GM12892 (cell line): ENCODE data around the gene BIRC2.

Experiments used
- POLR2A ChIP-seq: IDR thresholded peaks from 2 replicates; pipeline ENCODE4 v1.6.1; 2011; ENCODE audit warnings: low read depth, low read length, control low read depth
- POLR2AphosphoS5 ChIP-seq: IDR thresholded peaks from 2 replicates; pipeline ENCODE4 v1.6.1; 2011; ENCODE audit warnings: low read depth, low read length, control low read depth
- TAF1 ChIP-seq: IDR thresholded peaks from 2 replicates; pipeline ENCODE4 v1.6.1; 2011; ENCODE audit warnings: low read depth, mild to moderate bottlenecking, control low read depth, low read length, borderline replicate concordance

- TF ChIP-seq POLR2A (no peak), TAF1 (no peak), POLR2AphosphoS5 (no peak)
Observed at GRCh38 chr11:102328748-102329147, 18.3 kb upstream of the BIRC2 start.
